Motor neuron (in vitro differentiated cells): Measurements from ENCODE around the gene CASTOR2. TPM values are rescaled to one million over a fixed set of nuclear protein-coding genes. Genes with fewer than 3 reads are reported as not detected.
"Not testable (repeated sequence)": the region's sequence is repeated elsewhere in the genome, so short reads cannot be mapped to it uniquely, and the experiment has no call there.

Source experiments
- ATAC-seq, 8 experiments: fragments of 200-7000 bp; cut with Tn5 transposase; replicated peaks in 6 of 8; 2 replicates each; pipeline ENCODE4 v1.8.0; 2021; ENCODE audit warnings: mild to moderate bottlenecking in 8 of 8, moderate library complexity in 8 of 8
- H3K27ac ChIP-seq, 2 donors: fragments of 250-450 bp; sonication (Bioruptor Pico); 2 replicates each; pipeline ENCODE4 v1.9.0; 2021; ENCODE audit warnings: antibody characterized with exemption in 2 of 2, mild to moderate bottlenecking in 2 of 2, moderate library complexity in 1 of 2
- H3K4me1 ChIP-seq, 2 donors: fragments of 250-450 bp; sonication (Bioruptor Pico); replicated peaks in 1 of 2; 2 replicates each; pipeline ENCODE4 v1.6.1; 2021; ENCODE audit warnings: antibody characterized with exemption in 2 of 2, mild to moderate bottlenecking in 2 of 2, moderate library complexity in 1 of 2
- H3K4me3 ChIP-seq, 5 donors: fragments of 250-450 bp; sonication (Bioruptor Pico); 2 replicates each; pipeline ENCODE4 v1.9.0; 2021; ENCODE audit warnings: antibody characterized with exemption in 5 of 5, mild to moderate bottlenecking in 5 of 5, moderate library complexity in 4 of 5
- WGBS, 10 experiments: fragments of 450-650 bp; shearing (Covaris generic); methylation state at CpG; one replicate each; pipeline ENCODE4 v1.0.0; 2022; 5-methylcytosine and 5-hydroxymethylcytosine counted together
- in situ Hi-C, 9 experiments: fragments of 400-800 bp; cut with MboI; loops; one replicate each; pipeline ENCODE4 v1.15.0; 2021; ENCODE audit warnings: low sequenced_read_pairs in 9 of 9, low pct_unique_long_range_greater_than_20kb in 2 of 9; ENCODE audit not compliant: unreplicated experiment in 9 of 9
- total RNA-seq, 8 experiments: library from RNA; unstranded; fragments of 300-600 nt; gene quantifications; 2 replicates each; pipeline versions ENCODE4 v1.2.3 to v1.2.4, GENCODE V29; 2022

Gene CASTOR2
- total RNA-seq = 10 to 100 TPM in 6 of 8 experiments, 1 to 10 TPM in 2; 3.9 to 26.2 (median 14.4) TPM

GRCh38 chr7:74964511-74965119 lies at the start of gene CASTOR2:
CASTOR2 (plus strand) TSS chr7:74964705; CDS start chr7:74964986, 281 bp downstream.
- peak within 1 kb of the TSS; percentile 28 to 64 (median 42) for H3K4me3 ChIP-seq
- ATAC-seq = peak; percentile 79 to 95 (median 85)
- H3K4me1 ChIP-seq, in situ Hi-C loops, H3K27ac ChIP-seq: not testable (repeated sequence)
- WGBS, 10 experiments = no CpG with 5 or more reads among the region's 84 CpGs

DNA sequence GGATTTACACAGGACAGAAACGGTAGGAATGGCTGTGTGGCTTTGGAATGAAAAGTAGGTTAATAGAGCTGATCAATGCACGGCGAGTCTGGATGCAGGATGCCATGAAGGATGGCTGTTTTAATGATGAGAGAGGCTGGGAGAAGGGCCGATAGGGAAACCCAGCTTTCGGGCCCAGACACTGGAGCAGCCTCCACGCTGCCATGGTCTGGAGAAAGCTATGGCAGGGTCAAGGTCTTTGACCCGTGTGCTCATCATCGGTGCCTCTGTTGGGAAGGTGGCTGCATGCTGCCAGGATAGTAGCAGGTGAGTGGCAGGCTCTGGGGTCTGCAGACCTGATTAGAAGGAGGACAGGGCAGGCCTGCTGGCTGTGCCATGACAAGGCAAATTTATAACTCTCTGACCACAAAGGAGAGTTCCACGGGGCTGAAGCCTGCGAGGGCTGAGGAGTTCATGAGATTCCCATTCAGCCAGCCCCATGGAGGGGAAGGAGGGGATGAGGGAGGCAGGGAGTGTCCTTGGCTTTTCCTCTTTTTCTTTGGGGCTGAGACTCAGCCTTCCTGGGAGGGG lies 42.1 kb upstream of the CASTOR2 start:
- H3K4me3 ChIP-seq, in situ Hi-C loops, H3K4me1 ChIP-seq: not testable (repeated sequence)
- peak; percentile 19 to 92 (median 89) for ATAC-seq
- H3K27ac ChIP-seq = peak overlapping the region; percentile 17 to 64
- WGBS, 10 experiments = no CpG with 5 or more reads among the region's 10 CpGs

- H3K27ac ChIP-seq, H3K4me1 ChIP-seq, ATAC-seq, in situ Hi-C loops, H3K4me3 ChIP-seq: not testable (repeated sequence)
- WGBS, 10 experiments = 0 to 100% (median 100%) methylated on average over 1 of the region's 1 CpG; no CpG with 5 or more reads in 3 of the 10 experiments
These were observed 40.9 kb upstream of the CASTOR2 start for GRCh38 chr7:74923644-74924043.

- WGBS, 10 experiments = no CpG with 5 or more reads among the region's 1 CpG
- H3K4me1 ChIP-seq, ATAC-seq, H3K27ac ChIP-seq, H3K4me3 ChIP-seq, in situ Hi-C loops: not testable (repeated sequence)
These were observed 37.5 kb upstream of the CASTOR2 start for GRCh38 chr7:74926968-74927367.

GRCh38 chr7:74931563-74932328 lies 32.8 kb upstream of the CASTOR2 start:
- ATAC-seq = peak in 4 of 8 experiments; percentile 17 to 62 (median 26)
- H3K4me1 ChIP-seq, H3K27ac ChIP-seq, in situ Hi-C loops, H3K4me3 ChIP-seq: not testable (repeated sequence)
- WGBS, 10 experiments = no CpG with 5 or more reads among the region's 6 CpGs

- WGBS, 10 experiments = no CpG with 5 or more reads among the region's 2 CpGs
- ATAC-seq = peak in 4 of 8 experiments; percentile 30 to 85 (median 78)
- H3K4me1 ChIP-seq, in situ Hi-C loops, H3K4me3 ChIP-seq, H3K27ac ChIP-seq: not testable (repeated sequence)
These were observed 25.1 kb upstream of the CASTOR2 start for GRCh38 chr7:74939429-74939828.

DNA sequence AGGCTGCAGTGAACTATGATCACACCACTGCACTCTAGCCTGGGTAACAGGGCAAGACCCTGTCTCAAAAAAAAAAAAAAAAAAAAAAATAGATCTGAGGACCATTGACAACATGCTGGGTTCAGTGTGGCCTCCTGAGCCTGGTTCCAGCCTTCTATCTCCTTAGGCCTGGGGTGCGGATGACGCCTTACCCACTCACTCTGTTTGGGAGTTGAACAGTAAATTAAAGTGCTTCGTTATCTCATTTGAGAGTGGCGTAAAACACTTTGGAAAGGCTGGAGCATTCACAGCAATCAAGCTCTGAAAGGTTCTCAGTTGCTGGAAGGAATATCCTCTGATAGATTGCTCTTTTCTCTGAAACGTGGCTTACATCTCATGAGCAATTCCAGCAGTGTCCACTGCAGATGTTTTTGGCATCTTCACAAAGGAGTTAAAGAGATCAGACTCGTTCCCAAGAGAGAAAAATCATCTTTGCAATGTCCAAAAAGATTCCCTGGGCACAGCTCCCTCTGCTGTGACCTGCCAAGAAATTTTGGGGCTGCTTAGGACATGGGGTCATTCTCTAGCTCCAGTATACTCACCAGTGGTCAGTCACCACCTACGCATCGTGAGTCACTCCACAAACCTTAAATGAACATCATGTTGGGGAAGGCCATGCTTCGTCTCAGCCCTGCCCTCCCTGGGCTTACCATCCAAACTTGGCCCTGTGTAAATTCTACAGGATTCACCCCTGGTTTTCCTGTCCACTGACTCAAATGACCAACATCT lies 23.0 kb upstream of the CASTOR2 start:
- H3K27ac ChIP-seq, in situ Hi-C loops, H3K4me1 ChIP-seq, ATAC-seq, H3K4me3 ChIP-seq: not testable (repeated sequence)
- no CpG with 5 or more reads among the region's 9 CpGs for WGBS, 10 experiments

DNA sequence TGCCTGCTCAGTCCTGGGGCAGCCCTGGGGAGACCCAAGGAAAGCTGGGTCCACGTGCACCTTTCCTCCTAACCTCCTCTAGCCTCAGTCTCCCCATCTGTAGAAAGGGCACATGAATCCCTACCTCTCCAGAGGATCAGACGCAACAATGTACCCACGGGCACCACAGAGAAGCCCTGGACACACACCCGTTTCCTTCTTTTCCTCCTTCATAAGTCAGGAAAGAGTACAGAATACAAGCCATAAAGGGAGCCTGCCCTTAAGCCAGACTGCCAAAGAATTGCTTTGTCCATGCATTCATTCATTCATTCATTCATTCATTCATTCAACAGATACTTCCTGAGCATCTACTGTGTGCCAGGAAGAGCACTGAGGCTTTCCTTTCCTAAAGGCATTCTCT lies 20.6 kb upstream of the CASTOR2 start:
- H3K4me1 ChIP-seq, in situ Hi-C loops, H3K27ac ChIP-seq, ATAC-seq, H3K4me3 ChIP-seq: not testable (repeated sequence)
- WGBS, 10 experiments = 25 to 100% methylated on average over 1 of the region's 4 CpGs; no CpG with 5 or more reads in 8 of the 10 experiments

DNA sequence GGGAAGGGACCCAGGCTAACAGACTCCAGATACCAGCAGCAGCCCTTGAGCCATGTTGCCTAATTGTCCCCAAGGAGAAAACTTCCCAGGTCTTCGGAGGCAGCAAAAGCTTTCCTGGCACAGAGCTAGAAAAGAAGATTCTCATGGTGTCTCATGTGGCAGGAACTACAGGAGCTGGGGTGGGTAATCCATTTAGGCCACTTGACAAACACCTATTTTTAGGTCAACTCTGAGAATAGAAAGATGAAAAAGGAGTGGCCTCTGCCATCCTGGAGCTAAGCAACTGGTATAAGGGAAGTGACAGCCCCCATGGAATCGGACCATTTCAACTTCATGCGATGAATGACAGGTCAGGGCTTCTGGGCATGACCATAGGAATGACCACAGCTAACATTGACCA lies 16.8 kb upstream of the CASTOR2 start:
- H3K4me3 ChIP-seq, in situ Hi-C loops, H3K4me1 ChIP-seq, ATAC-seq, H3K27ac ChIP-seq: not testable (repeated sequence)
- no CpG with 5 or more reads among the region's 3 CpGs for WGBS, 10 experiments

DNA sequence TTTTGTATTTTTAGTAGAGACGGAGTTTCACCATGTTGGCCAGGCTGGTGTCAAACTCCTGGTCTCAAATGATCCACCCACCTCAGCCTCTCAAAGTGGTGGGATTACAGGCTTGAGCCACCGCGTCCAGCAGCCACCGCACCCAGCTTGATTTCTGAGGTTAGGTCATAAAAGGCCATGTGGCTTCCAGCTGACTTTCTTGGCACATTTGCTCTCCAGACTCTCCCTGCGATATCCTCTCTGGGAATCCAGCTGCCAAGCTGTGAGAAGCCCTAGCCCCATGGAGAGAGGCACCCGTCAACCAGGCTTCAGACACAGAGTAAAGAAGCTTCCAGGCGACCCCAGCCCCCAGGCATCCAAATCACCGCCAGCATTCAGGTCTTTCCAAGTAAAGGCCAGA lies 10.7 kb upstream of the CASTOR2 start:
- H3K4me3 ChIP-seq, H3K4me1 ChIP-seq, H3K27ac ChIP-seq, in situ Hi-C loops: not testable (repeated sequence)
- WGBS, 10 experiments = no CpG with 5 or more reads among the region's 8 CpGs
- peak in 2 of 8 experiments; percentile 55 to 79 for ATAC-seq

- in situ Hi-C loops, H3K4me1 ChIP-seq, ATAC-seq, H3K27ac ChIP-seq, H3K4me3 ChIP-seq: not testable (repeated sequence)
- no CpG with 5 or more reads among the region's 2 CpGs for WGBS, 10 experiments
These were observed 6.2 kb upstream of the CASTOR2 start for GRCh38 chr7:74958328-74958727.

- in situ Hi-C loops, H3K27ac ChIP-seq, H3K4me1 ChIP-seq: not testable (repeated sequence)
- WGBS, 10 experiments = no CpG with 5 or more reads among the region's 32 CpGs
- peak; percentile 60 to 75 (median 68) for ATAC-seq
- H3K4me3 ChIP-seq = peak overlapping the region; percentile 28 to 64 (median 42)
These were observed 598 bp upstream of the CASTOR2 start for GRCh38 chr7:74963704-74964510.
